CD4-positive, alpha-beta T cell treated with Interleukin-10 for 1 hour (primary cell): ENCODE measurements around the gene CKM.
"Not testable (repeated sequence)": the region's sequence is repeated elsewhere in the genome, so short reads cannot be mapped to it uniquely, and the experiment has no call there.

Experiments
- DNase-seq: peaks from one replicate; pipeline ENCODE4 v3.0.0-alpha.2; 2020

The CKM gene

GRCh38 chr19:45348367-45349125 lies 25.9 kb upstream of the CKM start:
- no peak for DNase-seq

- no peak for DNase-seq
These were observed 25.1 kb upstream of the CKM start for GRCh38 chr19:45347570-45348366.

- no peak for DNase-seq
These were observed 23.8 kb upstream of the CKM start for GRCh38 chr19:45346449-45346848.

- no peak for DNase-seq
These were observed 22.8 kb upstream of the CKM start for GRCh38 chr19:45345506-45345860.

GRCh38 chr19:45344621-45345505 lies 22.2 kb upstream of the CKM start:
- no peak for DNase-seq

GRCh38 chr19:45342911-45343310 lies 20.2 kb upstream of the CKM start:
- DNase-seq = no peak

- no peak for DNase-seq
These were observed 18.3 kb upstream of the CKM start for GRCh38 chr19:45340899-45341453.

GRCh38 chr19:45340232-45340898 lies 17.7 kb upstream of the CKM start, which contains the start of gene KLC3:
Gene KLC3, plus strand, starts transcription at chr19:45340750. Its CDS starts 4,792 bp downstream, at chr19:45345542.
- peak; percentile 40 for DNase-seq

GRCh38 chr19:45339629-45340028 lies 17.0 kb upstream of the CKM start:
- no peak for DNase-seq

GRCh38 chr19:45336696-45337251 lies 14.1 kb upstream of the CKM start:
- no peak for DNase-seq

- not testable (repeated sequence) for DNase-seq
These were observed 12.2 kb upstream of the CKM start for GRCh38 chr19:45334881-45335280.

GRCh38 chr19:45333609-45334303 lies 11.1 kb upstream of the CKM start:
- no peak for DNase-seq

- no peak for DNase-seq
These were observed 8.7 kb upstream of the CKM start for GRCh38 chr19:45331411-45331810.

- no peak for DNase-seq
These were observed 4.9 kb upstream of the CKM start for GRCh38 chr19:45327404-45328143.

GRCh38 chr19:45324349-45324907 lies 1.8 kb upstream of the CKM start:
- DNase-seq = no peak

GRCh38 chr19:45323671-45324081 lies 1.0 kb upstream of the CKM start:
- DNase-seq = no peak

- DNase-seq = no peak
These were observed 364 bp downstream of the CKM start for GRCh38 chr19:45322311-45322710.

GRCh38 chr19:45321848-45322247 lies 827 bp downstream of the CKM start:
- no peak for DNase-seq

GRCh38 chr19:45320997-45321775 lies 1.5 kb downstream of the CKM start:
- no peak for DNase-seq
